Neutrophil (primary cell): Measurements from ENCODE around the gene LAMC2.

Source experiments
- H3K27ac ChIP-seq: fragments of 200-600 bp; sonication (generic); 2 replicates; pipeline ENCODE4 v1.5.1; 2016; ENCODE audit warnings: mild to moderate bottlenecking, moderate library complexity
- H3K27me3 ChIP-seq: fragments of 200-600 bp; sonication (generic); 2 replicates; pipeline ENCODE4 v1.6.0; 2016; ENCODE audit warnings: mild to moderate bottlenecking
- H3K36me3 ChIP-seq: fragments of 200-600 bp; sonication (generic); 2 replicates; pipeline ENCODE4 v1.5.1; 2017
- H3K4me1 ChIP-seq, 2 experiments: fragments of 200-600 bp in 1 of 2; sonication (generic) in 1 of 2; 1 replicate in 1 of 2; 2 replicates in 1 of 2; pipeline versions ENCODE4 v1.5.1 to v1.6.1; 2013 to 2016; ENCODE audit warnings: low read depth in 1 of 2, low read length in 1 of 2, mild to moderate bottlenecking in 1 of 2, moderate library complexity in 1 of 2; ENCODE audit not compliant: control insufficient read depth in 1 of 2, insufficient read depth in 1 of 2
- H3K4me3 ChIP-seq, 2 experiments: fragments of 200-600 bp in 1 of 2; sonication (generic) in 1 of 2; 1 replicate in 1 of 2; 2 replicates in 1 of 2; pipeline ENCODE4 v1.5.1; 2013 to 2016; ENCODE audit warnings: low read depth in 1 of 2, low read length in 1 of 2, mild to moderate bottlenecking in 1 of 2, moderate library complexity in 1 of 2
- H3K9me3 ChIP-seq: fragments of 200-600 bp; sonication (generic); 2 replicates; pipeline ENCODE4 v1.5.1; 2016
- CTCF ChIP-seq: fragments of 200-600 bp; sonication (generic); IDR thresholded peaks from 2 replicates; pipeline ENCODE4 v1.5.1; 2016; ENCODE audit warnings: antibody characterized with exemption

Gene LAMC2

GRCh38 chr1:183245357-183245756 is 59.3 kb downstream of the LAMC2 start:
- no peaks in the 10 kb centered on the region for H3K36me3 ChIP-seq
- no peak overlapping the region for H3K4me3 ChIP-seq
- TF ChIP-seq CTCF: no peak
- peak overlapping the region; percentile 82 for H3K27ac ChIP-seq
- H3K27me3 ChIP-seq: no peaks in the 10 kb centered on the region
- no peaks in the 10 kb centered on the region for H3K9me3 ChIP-seq
- peaks cover 57 to 59% of the 10 kb centered on the region in 2 experiments for H3K4me1 ChIP-seq

- peak overlapping the region; percentile 4 for H3K27ac ChIP-seq
Measured at GRCh38 chr1:183246436-183246835, 60.4 kb downstream of the LAMC2 start.

GRCh38 chr1:183247066-183247465 is 61.0 kb downstream of the LAMC2 start:
- Histone ChIP-seq H3K9me3 (no peaks in the 10 kb centered on the region), H3K27ac (no peak overlapping the region), H3K36me3 (no peaks in the 10 kb centered on the region), H3K27me3 (no peaks in the 10 kb centered on the region), H3K4me1 (peaks cover 62 to 68% of the 10 kb centered on the region in 2 experiments), H3K4me3 (no peak overlapping the region)
- TF ChIP-seq CTCF: no peak

More at GRCh38 chr1:183246436-183246835, 60.4 kb downstream of the LAMC2 start:
- Histone ChIP-seq H3K4me3 (no peak overlapping the region), H3K9me3 (no peaks in the 10 kb centered on the region), H3K27me3 (no peaks in the 10 kb centered on the region), H3K36me3 (no peaks in the 10 kb centered on the region), H3K4me1 (peaks cover 62 to 68% of the 10 kb centered on the region in 2 experiments)
- no peak for TF ChIP-seq CTCF

GRCh38 chr1:183247484-183247883 is 61.4 kb downstream of the LAMC2 start:
- TF ChIP-seq CTCF: no peak
- Histone ChIP-seq H3K27ac (no peak overlapping the region), H3K36me3 (no peaks in the 10 kb centered on the region)

GRCh38 chr1:183247931-183248330 is 61.9 kb downstream of the LAMC2 start:
- H3K27me3 ChIP-seq: no peaks in the 10 kb centered on the region
- no peaks in the 10 kb centered on the region for H3K9me3 ChIP-seq
- H3K4me3 ChIP-seq: no peak overlapping the region
- no peak overlapping the region for H3K27ac ChIP-seq
- no peaks in the 10 kb centered on the region for H3K36me3 ChIP-seq
- TF ChIP-seq CTCF: no peak
- peaks cover 62 to 68% of the 10 kb centered on the region in 2 experiments for H3K4me1 ChIP-seq

More at GRCh38 chr1:183247484-183247883, 61.4 kb downstream of the LAMC2 start:
- Histone ChIP-seq H3K4me3 (no peak overlapping the region), H3K27me3 (no peaks in the 10 kb centered on the region), H3K4me1 (peaks cover 62 to 68% of the 10 kb centered on the region in 2 experiments), H3K9me3 (no peaks in the 10 kb centered on the region)
